Measurements from ENCODE around the gene TM4SF4. TPM values are rescaled to one million over a fixed set of nuclear protein-coding genes. Genes with fewer than 3 reads are reported as not detected.

The TM4SF4 gene
- total and polyA plus RNA-seq, 7 donors: 0.07 to 0.66 (median 0.13) TPM; not detected in 4

- no peak overlapping the region for H3K27ac ChIP-seq
- peaks cover 28% of the 10 kb centered on the region for H3K4me1 ChIP-seq
- peaks cover 3 to 14% of the 10 kb centered on the region in 2 donors for H3K36me3 ChIP-seq (ENCODE audit: insufficient read depth in 1 of 2, low read depth in 1 of 2)
- no peak overlapping the region for H3K4me3 ChIP-seq
- no peaks in the 10 kb centered on the region for H3K27me3 ChIP-seq (ENCODE audit: insufficient read depth in 3 of 3, low read length in 2 of 3)
- intact Hi-C loops (cut with DNase I): no loop called here
- DNase-seq (no peak), ATAC-seq (no peak)
- TF ChIP-seq CTCF (IDR thresholded peaks at IDR 0.05): no peak
- 91 to 94% (median 93%) methylated on average over 2 of the region's 2 CpGs for WGBS, 3 donors
- H3K9me3 ChIP-seq: no peaks in the 10 kb centered on the region
Measured at GRCh38 chr3:149545049-149545448, 70.6 kb downstream of the TM4SF4 start.

GRCh38 chr3:149547413-149547812 lies 72.9 kb downstream of the TM4SF4 start:
- peak overlapping the region; percentile 59 for H3K27ac ChIP-seq
- intact Hi-C loops (cut with DNase I): no loop called here
- no peaks in the 10 kb centered on the region for H3K9me3 ChIP-seq
- 39 to 57% (median 44%) methylated on average over 9 of the region's 9 CpGs for WGBS, 3 donors
- TF ChIP-seq CTCF (IDR thresholded peaks at IDR 0.05): no peak
- H3K36me3 ChIP-seq (ENCODE audit: insufficient read depth in 1 of 2, low read depth in 1 of 2): no peaks in the 10 kb centered on the region
- no peaks in the 10 kb centered on the region for H3K27me3 ChIP-seq (ENCODE audit: insufficient read depth in 3 of 3, low read length in 2 of 3)
- peak; percentile 77 to 78 for DNase-seq
- peaks cover 26% of the 10 kb centered on the region for H3K4me1 ChIP-seq
- no peak overlapping the region for H3K4me3 ChIP-seq
- ATAC-seq: peak in 3 of 4 donors; percentile 18 to 52 (median 49)

- Histone ChIP-seq H3K36me3 (ENCODE audit: insufficient read depth in 1 of 2, low read depth in 1 of 2) (no peaks in the 10 kb centered on the region), H3K27me3 (ENCODE audit: insufficient read depth in 3 of 3, low read length in 2 of 3) (no peaks in the 10 kb centered on the region), H3K27ac (peak overlapping the region; percentile 59), H3K9me3 (no peaks in the 10 kb centered on the region), H3K4me3 (peak overlapping the region; percentile 39), H3K4me1 (peaks cover 33% of the 10 kb centered on the region)
- TF ChIP-seq CTCF (IDR thresholded peaks at IDR 0.05): no peak
- DNase-seq (peak; percentile 43 to 65), ATAC-seq (peak; percentile 68 to 93 (median 86))
- WGBS, 3 donors: 34 to 45% (median 36%) methylated on average over 13 of the region's 13 CpGs
- intact Hi-C loops (cut with DNase I): no loop called here
Measured at GRCh38 chr3:149547954-149548668, 73.6 kb downstream of the TM4SF4 start.

GRCh38 chr3:149548669-149549065 lies 74.2 kb downstream of the TM4SF4 start:
- TF ChIP-seq CTCF (IDR thresholded peaks at IDR 0.05): no peak
- intact Hi-C loops (cut with DNase I): no loop called here
- no peaks in the 10 kb centered on the region for H3K27me3 ChIP-seq (ENCODE audit: insufficient read depth in 3 of 3, low read length in 2 of 3)
- H3K4me3 ChIP-seq: peak overlapping the region; percentile 39
- H3K36me3 ChIP-seq (ENCODE audit: insufficient read depth in 1 of 2, low read depth in 1 of 2): no peaks in the 10 kb centered on the region
- 58 to 80% (median 62%) methylated on average over 4 of the region's 4 CpGs for WGBS, 3 donors
- ATAC-seq: no peak
- peaks cover 39% of the 10 kb centered on the region for H3K4me1 ChIP-seq
- no peak for DNase-seq
- H3K27ac ChIP-seq: peak overlapping the region; percentile 59
- H3K9me3 ChIP-seq: no peaks in the 10 kb centered on the region

- H3K4me3 ChIP-seq: no peak overlapping the region
- peaks cover 61% of the 10 kb centered on the region for H3K4me1 ChIP-seq
- DNase-seq (no peak), ATAC-seq (no peak)
- H3K27me3 ChIP-seq (ENCODE audit: insufficient read depth in 3 of 3, low read length in 2 of 3): no peaks in the 10 kb centered on the region
- no peak overlapping the region for H3K27ac ChIP-seq
- intact Hi-C loops (cut with DNase I): no loop called here
- no peaks in the 10 kb centered on the region for H3K36me3 ChIP-seq (ENCODE audit: insufficient read depth in 1 of 2, low read depth in 1 of 2)
- TF ChIP-seq CTCF (IDR thresholded peaks at IDR 0.05): no peak
- no peaks in the 10 kb centered on the region for H3K9me3 ChIP-seq
Measured at GRCh38 chr3:149551500-149551899, 77.0 kb downstream of the TM4SF4 start.
